ENCODE results near the gene AK5. TPM values are rescaled to one million over a fixed set of nuclear protein-coding genes. Genes with fewer than 3 reads are reported as not detected.

The AK5 gene
- total RNA-seq, 2 donors from 2014 or later = 2.2 to 2.8 TPM

GRCh38 chr1:77605246-77606026 lies 323.6 kb downstream of the AK5 start:
- peaks cover 9% of the 10 kb centered on the region for H3K36me3 ChIP-seq
- peaks cover 0 to 18% of the 10 kb centered on the region in 2 donors for H3K4me1 ChIP-seq
- no peak overlapping the region for H3K4me3 ChIP-seq
- H3K27ac ChIP-seq = no peak overlapping the region
- DNase-seq (ENCODE audit: low spot score) = no peak
- H3K27me3 ChIP-seq = no peaks in the 10 kb centered on the region
- no peak for TF ChIP-seq CTCF (IDR thresholded peaks at IDR 0.05)
- H3K9me3 ChIP-seq = peaks cover 0 to 25% of the 10 kb centered on the region in 2 donors

GRCh38 chr1:77608893-77609292 lies 327.1 kb downstream of the AK5 start:
- peaks cover 0 to 30% of the 10 kb centered on the region in 2 donors for H3K9me3 ChIP-seq
- peaks cover 0 to 18% of the 10 kb centered on the region in 2 donors for H3K4me1 ChIP-seq
- DNase-seq (ENCODE audit: low spot score) = no peak
- H3K36me3 ChIP-seq = peaks cover 9% of the 10 kb centered on the region
- H3K27me3 ChIP-seq = no peaks in the 10 kb centered on the region
- H3K27ac ChIP-seq = no peak overlapping the region
- H3K4me3 ChIP-seq = no peak overlapping the region
- TF ChIP-seq CTCF (IDR thresholded peaks at IDR 0.05) = no peak

Other genes starting within 250 kb of the AK5 start
- 10 to 100 TPM; 15.9 to 30.1 TPM for gene PIGK, start 62.6 kb upstream of the AK5 start, total RNA-seq

Data from right atrium auricular region (tissue), 2 donors.